NCI-H1930 (cell line): ENCODE results near the gene PLD5.
"Not testable (repeated sequence)": the region's sequence is repeated elsewhere in the genome, so short reads cannot be mapped to it uniquely, and the experiment has no call there.

Experiments used
- DNase-seq, 2 experiments: peaks; one replicate each; lab custom pipeline; 2025; lab: John Stamatoyannopoulos, UW

PLD5 gene

DNA sequence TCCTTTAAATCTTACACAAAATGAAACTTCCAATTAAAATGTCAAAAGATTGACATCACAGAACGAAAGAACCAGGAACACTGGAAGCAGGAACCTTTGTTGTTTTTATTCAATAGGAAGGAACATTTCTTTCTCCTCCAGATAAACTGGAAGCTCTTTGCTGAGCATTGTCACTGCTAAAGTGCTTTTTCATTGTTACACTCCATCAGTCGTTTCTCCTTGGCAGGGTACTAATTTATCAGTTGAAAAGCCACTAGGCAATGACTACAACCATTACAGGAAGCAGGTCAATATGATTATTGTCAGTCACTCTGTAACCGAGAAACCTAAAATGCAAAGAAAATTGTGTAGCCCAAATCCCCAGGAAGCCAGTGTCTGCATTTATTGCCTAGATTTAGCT, 362.4 kb downstream of the PLD5 start:
- DNase-seq, result no peak

DNA sequence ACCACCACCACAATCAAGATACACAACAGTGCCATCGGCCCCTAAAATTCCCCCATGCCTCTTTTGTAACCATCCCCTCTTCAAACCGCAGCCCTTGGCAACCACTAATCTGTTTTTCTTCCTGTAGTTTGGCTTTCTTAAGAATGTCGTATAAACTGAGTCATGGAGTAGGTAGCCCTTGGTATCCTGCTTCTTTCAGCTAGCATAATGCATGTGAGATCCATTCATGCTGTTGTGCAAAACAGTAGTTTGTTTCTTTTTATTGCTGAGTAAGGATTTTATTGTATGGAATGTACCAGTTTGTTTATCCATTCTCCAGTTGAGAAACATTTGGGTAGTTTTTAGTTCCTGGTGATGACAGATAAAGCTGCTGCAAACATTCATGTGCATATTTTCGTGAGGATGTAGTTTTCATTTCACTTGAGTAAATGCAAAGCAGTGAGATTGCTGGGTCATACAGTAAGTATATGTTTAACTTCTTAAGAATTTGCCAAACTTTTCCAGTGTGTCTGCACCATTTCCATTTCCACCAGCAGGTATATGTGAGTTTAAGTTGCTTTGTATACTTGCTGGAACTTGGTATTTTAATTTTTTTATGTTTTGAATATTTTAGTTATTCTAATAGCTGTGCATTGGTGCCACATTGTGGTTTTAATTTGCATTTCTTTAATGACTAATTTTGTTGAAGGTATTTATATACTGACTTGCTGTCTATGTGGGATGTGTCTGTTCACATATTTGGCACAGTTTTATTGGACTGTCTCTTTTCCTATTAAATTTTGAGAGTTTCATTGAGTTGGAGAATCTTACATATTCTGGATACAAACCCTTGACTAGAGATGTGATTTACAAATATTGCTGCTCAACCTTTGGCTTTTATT, 377.2 kb downstream of the PLD5 start:
- DNase-seq, result no peak

DNA sequence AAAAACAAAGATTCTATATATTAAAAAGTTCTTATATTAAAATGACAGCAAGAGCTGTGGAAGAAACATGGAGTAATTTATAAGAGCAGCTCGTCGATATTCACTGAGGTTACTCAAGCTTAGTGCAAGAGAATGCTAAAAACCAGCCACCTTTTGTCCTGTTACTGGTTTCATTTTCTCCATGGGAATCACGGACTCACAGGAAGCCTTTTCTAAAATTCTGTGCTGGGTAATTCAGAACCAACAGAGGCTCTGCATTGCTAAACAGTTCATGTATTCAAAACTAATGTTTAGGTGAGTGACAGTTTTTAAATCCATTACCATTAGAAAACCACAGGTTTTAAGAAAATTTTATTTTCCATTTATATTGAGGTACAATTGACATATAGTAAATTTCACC, 377.8 kb downstream of the PLD5 start:
- no peak for DNase-seq

DNA sequence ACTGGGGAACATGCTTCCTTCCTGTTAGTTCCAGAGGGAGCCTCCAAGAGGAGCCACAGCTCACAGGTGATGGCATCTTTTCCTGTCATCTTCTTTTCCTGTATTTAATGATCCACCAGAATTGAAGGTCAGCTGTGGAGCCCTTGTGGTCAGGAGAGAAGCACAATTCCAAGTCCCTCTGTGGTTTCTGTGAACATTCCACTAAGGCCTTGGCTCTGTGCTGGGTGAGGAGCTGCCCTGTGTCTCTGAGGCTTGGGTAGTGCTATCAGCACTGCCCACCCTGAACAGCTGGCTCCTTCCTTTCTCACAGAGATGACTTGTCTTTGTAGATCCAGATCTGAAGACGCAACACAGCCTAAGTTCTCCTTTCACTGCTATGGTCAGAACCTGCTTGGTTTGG, 383.7 kb downstream of the PLD5 start:
- no peak for DNase-seq

DNA sequence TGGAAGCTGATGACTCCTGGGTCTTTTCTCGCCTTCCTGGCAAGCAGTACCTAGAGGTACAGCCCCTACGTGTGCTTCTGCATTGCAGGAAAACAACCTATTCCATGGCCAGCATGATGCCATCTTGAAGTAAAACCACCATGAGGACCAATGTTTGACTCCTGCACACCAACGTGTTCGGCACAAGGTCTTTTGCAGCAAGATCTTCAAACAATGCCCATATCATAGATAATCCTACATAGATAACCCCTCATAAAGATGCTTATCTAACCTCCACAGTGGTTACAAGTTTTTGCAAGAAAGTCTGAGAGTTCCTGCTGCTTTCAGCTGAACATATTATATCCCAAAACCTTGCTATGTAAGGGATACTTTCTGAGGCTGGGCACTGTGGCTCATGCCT, 384.5 kb downstream of the PLD5 start:
- DNase-seq, result no peak

DNA sequence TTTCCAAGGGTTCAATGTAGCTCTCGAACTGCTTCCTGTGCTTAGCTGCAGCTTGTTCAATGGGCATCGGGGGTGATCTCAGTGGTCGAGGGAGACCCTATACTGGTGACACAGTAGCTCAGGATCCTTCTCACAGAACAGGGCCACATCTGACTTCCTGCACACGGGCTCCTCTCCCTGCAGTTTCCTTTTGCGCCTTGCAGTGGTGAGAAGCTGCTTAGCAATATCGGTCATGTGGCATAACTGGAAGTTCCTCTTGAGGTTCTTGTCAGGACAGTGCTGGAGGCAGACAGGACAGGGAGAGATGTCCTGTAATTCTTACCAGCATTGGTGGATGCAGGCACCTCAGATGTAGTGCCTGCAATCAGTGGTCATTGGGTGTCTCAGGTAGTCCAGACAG, 385.1 kb downstream of the PLD5 start:
- DNase-seq, result no peak

DNA sequence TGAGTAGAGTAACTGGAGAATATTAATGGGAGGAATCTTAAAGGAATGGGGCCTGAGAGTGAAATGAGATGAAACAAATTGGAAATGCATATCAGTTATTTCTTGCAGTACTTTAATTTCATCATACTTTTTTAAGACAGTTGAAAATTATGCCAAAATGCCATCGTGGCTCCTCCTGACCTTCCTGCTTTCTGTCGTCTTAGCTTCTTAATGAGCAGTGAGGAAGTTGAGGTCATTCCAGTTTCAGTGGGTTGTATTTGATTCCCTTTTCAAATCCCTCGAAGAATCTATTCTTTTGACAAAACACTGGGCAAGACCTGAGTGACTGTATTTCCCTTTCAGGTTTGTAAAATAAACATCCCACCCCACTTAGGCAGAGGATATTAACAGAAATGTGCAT, 390.7 kb downstream of the PLD5 start:
- DNase-seq, result no peak

DNA sequence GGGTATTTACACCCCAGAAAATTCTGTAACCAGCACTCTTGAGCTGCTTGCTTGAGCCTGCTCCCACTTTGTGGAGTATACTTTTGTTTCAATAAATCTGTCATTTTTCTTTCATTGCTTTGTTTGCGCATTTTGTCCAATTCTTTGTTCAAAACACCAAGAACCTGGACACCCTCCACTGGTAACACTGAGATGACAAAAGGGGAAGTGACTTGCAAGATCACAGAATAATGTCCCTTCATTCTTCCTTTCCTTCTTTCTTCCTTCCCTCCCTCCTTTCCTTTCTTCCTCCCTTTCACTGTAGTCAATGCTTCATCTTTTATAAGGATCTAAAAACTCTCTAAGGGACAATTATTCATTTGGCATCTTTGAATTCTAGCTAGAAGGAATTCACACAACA, 391.1 kb downstream of the PLD5 start:
- no peak for DNase-seq

DNA sequence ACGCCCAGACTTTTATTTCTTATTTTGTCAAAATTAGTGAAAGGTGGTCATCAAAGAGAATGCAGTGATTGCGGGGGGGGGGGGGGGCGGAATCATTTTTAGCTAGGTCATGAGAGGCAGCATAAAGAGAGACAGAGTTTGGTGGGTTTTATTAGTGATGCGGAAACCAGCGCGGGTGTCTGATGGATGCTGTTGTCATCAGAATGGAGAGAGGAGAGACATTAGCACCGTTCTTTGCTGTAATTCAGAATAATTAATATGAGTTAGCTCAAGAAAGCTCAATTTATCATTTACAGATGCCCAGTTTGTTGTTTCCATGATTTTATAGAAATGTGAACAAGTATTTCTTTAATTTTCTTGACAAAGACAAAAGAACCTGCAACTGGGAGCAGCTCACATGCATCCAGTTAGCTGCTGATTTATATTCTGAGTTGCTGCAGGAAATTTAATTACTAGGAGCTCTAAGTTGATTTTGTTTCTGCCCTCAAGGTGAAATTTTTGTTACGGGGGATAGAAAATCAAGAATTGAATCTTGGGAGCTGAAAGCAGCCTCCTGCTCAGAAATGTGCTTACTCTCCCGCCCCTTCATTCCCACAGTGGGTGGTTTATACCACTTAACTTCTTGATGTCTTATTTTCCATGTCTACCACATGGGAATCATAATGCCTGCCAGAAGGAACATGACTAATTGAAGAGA, 392.2 kb downstream of the PLD5 start:
- no peak for DNase-seq

DNA sequence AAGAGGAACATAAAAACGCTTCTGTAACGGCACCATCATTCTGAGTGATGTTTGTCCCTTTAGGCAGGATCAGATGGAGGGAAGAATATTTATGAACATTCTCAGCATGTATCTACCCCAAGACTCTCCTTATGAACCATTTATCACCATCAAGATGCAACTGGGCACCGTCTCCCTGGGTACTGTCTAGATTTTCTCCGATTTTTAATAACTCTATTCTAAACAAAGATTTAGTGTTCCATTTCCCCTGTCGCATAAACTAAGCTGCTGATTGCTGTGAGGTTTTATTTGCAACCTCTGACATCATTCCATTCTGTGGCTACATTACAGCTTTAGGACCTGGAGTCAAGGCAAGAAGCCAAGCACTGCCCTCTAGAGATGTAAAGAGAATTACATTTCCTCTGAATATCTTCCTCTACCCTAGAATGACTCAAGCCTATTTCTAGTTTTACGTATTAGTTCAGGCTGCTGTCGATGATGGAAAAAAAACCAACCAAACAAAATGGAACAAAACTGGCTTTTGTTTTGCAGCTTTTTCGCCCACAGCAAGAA, 395.5 kb downstream of the PLD5 start:
- peak in 1 of 2 experiments; percentile 10 for DNase-seq

DNA sequence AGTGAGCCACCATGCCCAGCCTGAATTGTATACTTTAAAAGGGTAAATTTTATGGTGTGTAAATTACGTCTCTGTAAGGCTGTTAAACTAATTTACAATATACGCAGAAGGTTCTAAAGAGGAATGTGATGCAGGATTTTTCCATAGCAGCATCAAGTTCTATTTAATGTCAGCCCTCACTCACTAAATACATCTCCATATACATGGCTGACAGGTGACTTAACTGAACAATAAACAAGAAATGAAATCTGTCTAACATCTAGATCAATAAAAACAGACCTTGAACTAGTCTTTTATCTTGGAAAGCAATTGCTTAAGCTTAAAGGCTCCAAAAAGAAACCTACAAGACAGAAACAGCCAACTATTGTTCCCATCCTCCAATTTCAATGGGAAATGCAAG, 404.1 kb downstream of the PLD5 start:
- no peak for DNase-seq

DNA sequence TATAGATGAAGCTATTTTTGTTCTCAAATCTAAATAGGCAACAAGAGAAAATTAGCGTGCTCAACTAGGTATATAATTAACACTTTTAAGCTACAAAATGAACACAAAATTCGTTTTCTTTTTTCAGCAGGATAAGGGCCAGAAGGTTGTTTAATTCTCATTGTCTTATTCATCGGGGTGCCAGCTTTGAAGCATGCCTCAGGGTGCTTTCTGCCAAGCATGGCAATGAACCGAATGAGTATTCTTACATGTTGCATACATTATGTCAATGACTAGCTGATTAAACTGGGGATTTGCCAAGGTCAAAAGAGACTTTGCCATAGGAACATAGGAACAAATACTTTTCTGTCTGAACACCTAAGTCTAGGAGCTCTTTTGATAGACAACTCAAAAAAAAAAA, 423.6 kb downstream of the PLD5 start:
- no peak for DNase-seq

DNA sequence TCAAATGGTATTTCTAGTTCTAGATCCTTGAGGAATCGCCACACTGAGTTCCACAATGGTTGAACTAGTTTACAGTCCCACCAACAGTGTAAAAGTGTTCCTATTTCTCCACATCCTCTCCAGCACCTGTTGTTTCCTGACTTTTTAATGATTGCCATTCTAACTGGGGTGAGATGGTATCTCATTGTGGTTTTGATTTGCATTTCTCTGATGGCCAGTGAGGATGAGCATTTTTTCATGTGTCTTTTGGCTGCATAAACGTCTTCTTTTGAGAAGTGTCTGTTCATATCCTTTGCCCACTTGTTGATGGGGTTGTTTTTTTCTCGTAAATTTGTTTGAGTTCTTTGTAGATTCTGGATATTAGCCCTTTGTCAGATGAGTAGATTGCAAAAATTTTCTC, 427.2 kb downstream of the PLD5 start:
- not testable (repeated sequence) for DNase-seq

DNA sequence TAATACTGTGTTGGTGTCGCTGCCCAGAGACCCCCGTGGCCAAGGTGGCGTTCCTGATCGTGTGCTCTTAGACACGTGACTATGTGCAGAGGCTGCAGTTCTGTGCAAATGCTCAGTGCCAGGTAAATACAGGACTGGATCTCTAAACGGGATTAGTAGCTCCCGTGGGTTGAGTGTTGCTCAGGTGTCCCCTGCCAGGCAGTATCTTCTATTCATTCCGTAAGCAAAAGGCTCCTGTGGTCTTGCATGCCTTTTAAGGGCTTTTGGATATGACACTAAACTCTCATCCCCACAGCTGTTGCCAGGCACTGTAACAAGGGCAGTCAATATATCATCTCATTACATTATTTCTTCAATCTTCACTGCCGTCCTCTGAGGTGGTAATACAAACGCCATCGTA, 431.4 kb downstream of the PLD5 start:
- DNase-seq, result no peak

DNA sequence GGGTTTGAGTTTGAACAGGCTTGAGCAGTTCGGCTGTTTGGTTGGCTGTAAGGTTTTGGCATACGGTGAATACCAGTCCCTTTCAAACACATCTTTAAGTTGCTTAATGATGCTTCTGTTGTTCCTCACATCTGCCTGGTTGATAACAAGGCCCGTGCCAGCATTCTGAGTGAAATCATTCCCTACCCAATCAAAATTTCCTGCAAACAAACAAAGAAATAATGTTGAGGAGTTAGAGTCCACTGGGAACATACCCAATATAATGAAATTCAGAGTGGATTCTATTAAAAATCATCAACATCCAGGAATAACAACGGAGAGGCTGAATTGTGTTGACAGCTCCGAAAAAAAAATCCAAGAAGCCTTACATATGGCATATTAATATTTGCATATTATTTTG, 434.6 kb downstream of the PLD5 start:
- DNase-seq, result no peak

DNA sequence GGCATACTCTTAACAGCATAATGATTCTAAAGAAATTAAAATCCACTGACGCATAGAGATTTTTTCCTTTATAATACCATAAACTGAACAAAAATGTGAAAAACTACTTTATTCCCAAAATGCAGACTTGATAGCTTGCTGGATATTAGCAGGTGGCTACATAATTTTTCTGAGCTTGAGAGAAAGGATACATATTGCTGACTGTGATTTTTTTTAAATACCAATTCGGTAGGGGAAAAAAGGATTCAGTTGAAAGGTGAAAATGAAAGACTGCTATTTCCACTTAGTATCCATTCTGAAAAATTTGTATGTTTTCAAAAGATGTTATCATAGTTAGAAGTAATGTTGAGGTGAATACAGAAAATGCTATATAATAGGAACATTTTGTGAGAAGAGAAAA, 435.6 kb downstream of the PLD5 start:
- no peak for DNase-seq

DNA sequence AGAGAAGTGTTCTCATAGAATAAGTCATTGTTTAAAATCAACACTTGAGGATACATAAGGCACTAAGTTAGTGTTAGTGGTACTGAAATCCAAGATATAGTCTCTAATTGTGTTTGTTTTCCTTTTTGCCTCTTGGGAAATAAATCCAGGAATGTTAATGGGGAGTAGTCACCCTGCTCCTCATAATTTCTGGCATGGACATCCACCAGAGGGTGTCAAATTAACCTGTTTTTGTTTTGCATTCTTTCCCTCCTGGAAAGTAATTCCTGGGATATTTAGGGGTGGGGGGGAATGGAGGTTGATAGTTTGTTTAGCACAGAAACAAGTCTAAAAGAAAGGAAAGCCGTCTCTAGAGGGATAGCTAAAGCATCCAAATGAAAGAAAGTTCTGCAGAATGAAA, 437.8 kb downstream of the PLD5 start:
- no peak for DNase-seq

DNA sequence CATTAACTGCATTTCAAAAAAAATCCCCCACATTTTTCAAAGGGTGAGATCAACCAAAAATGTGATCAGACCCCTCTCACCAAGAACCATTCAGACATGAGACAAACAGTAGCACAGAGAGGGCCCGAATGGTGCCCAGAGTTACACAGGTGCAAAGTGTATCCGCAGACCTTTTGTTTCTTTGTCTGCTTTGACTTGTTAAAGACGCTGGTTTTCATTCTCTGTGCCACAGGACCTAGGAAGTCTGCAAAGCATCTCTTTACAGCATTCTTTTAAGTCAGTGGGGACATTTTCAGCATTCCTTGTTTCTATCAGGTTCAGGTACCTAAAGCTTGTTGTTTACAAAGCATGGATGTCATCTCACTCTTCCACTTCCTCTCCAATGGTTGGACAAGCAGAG, 438.4 kb downstream of the PLD5 start:
- DNase-seq, result no peak

DNA sequence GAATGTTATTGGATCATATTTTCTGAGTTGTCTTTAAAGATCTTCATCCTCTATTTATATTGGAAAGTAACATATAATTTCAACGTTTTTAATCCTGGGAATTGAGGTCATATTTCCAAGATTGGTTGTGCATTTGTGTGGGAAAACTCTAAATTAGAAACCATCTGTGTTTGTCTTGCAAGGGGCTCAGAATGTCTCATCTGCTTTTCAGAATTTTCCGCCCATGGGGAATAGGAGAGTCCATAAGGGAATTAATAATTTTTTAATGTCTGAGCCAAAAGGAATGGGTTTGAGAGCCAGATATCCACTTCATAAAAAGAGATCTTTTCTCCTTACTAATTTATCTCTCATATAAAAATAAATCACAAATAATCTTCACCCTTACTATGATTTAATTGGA, 440.8 kb downstream of the PLD5 start:
- no peak for DNase-seq

DNA sequence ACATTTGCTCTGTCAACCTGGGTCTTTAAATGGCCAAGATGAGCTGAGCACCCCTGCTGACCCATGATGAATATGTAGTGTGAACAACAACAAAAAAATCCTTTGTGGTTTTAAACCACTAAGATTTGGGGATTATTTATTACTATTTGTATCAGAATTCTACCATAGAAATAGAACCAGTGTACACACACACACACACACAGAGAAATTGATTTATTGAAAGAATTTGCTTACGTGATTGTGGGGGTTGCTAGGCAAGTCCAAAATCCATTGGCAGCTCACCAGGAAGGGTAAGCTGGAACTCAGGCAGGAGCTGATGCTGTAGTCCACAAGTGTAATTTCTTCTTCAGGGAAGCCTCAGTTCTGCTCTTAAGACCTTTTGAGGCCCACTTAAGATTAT, 443.1 kb downstream of the PLD5 start:
- DNase-seq, result no peak

DNA sequence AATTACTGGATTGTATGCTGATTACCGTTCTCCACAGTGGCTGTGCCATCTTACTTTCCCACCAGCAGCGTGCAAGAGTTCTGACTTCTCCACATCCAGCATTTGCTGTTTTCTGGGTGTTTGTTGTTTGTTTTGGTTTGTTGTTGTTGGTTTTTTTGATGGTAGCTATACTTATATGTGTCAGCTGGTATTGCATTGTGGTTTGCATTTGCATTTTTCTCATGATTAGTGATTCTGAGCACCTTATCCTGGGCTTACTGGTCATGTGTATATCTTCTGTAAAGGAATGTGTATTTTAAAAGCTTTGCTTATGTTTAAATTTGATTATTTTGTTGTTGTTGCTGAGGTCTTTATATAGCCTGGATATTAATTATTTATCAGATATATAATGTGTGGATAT, 458.7 kb downstream of the PLD5 start:
- DNase-seq, result no peak

DNA sequence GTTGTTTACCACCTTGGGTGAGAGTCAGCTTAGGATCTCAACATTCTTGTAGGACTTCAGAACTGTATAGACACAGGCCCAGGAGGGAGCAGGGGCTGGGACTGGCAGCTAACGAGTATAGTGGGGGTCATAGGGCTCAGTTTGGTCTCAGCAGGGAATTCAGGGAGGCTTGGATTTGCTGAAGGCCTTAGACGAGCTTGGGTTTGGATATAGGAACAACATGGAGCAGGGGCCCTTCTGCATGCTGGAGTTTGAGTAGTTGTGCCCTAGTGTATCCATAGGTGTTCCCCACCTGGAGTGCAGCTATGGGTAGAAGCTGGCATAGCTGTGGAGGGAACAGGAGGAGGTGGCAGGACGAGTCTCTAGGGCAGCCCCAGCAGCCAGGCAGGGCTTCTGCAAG, 462.2 kb downstream of the PLD5 start:
- no peak for DNase-seq

DNA sequence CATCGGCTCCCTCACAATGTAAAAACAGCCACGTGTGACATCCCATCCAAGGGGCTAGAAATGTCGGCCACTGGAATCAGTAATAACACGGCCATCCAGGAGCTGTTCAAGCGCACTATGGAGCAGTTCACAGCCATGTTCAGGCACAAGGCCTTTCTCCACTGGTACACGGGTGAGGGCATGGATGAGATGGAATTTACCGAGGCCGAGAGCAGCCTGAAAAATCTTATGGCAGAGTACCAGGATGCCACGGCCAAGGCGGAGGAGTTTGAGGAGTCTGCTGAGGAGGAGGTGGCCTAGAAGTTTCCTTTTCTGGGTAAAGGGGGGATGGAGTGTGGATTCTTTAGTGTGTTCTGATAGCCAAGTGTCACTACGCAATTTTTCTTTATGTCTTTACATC, 464.5 kb downstream of the PLD5 start:
- no peak for DNase-seq
